A673 (cell line): ENCODE measurements around the gene MEGF8. TPM values are rescaled to one million over a fixed set of nuclear protein-coding genes. Genes with fewer than 3 reads are reported as not detected.

Source experiments
- BruUV-seq: library from RNA; stranded (reverse); fragments of 400-500 nt; replicated peaks from 2 replicates; lab custom pipeline; 2021; lab: Mats Ljungman, UMichigan
- CTCF ChIA-PET: fragments of 300-600 bp; sonication (Branson Sonifier 250); formaldehyde crosslinking; loops from one replicate; lab custom pipeline; 2022; ENCODE audit warnings: antibody characterized with exemption; lab: Charles Lee
- POLR2A ChIA-PET: fragments of 300-600 bp; sonication (Branson Sonifier 250); formaldehyde crosslinking; loops from one replicate; lab custom pipeline; 2022; ENCODE audit warnings: antibody characterized with exemption; ENCODE audit not compliant: low non-redundant PET; lab: Charles Lee
- DNase-seq: peaks from one replicate; pipeline ENCODE4 v3.0.0-alpha.2; 2015; ENCODE audit warnings: low spot score
- H3K27ac ChIP-seq: fragments of 200-600 bp; sonication (generic); 2 replicates; pipeline ENCODE4 v1.5.1; 2016; ENCODE audit warnings: mixed run types, low read depth, mild to moderate bottlenecking, mixed read lengths, antibody characterized with exemption, low read length; ENCODE audit not compliant: poor library complexity, severe bottlenecking
- H3K27me3 ChIP-seq: fragments of 200-600 bp; sonication (generic); replicated peaks from 2 replicates; pipeline ENCODE4 v1.6.1; 2017; ENCODE audit warnings: mixed run types, low read depth, mild to moderate bottlenecking, mixed read lengths, antibody characterized with exemption, low read length; ENCODE audit not compliant: insufficient read depth, poor library complexity
- H3K36me3 ChIP-seq: fragments of 200-600 bp; sonication (generic); 2 replicates; pipeline ENCODE4 v1.6.1; 2016; ENCODE audit warnings: mixed run types, mild to moderate bottlenecking, mixed read lengths, antibody characterized with exemption, low read length; ENCODE audit not compliant: insufficient read depth, poor library complexity, severe bottlenecking
- H3K4me1 ChIP-seq: fragments of 200-600 bp; sonication (generic); 2 replicates; pipeline ENCODE4 v1.6.1; 2017; ENCODE audit warnings: mixed run types, mild to moderate bottlenecking, mixed read lengths, antibody characterized with exemption, low read length; ENCODE audit not compliant: insufficient read depth, poor library complexity, severe bottlenecking
- H3K4me3 ChIP-seq: fragments of 200-600 bp; sonication (generic); 2 replicates; pipeline ENCODE4 v1.5.1; 2016; ENCODE audit warnings: low read depth, mixed run types, mild to moderate bottlenecking, mixed read lengths, low read length; ENCODE audit not compliant: poor library complexity, severe bottlenecking
- H3K9me3 ChIP-seq: fragments of 200-600 bp; sonication (generic); 2 replicates; pipeline ENCODE4 v1.6.1; 2016; ENCODE audit warnings: mixed run types, low read depth, mild to moderate bottlenecking, mixed read lengths, antibody characterized with exemption, low read length; ENCODE audit not compliant: poor library complexity, severe bottlenecking
- CTCF ChIP-seq: fragments of 300-800, 200-600 bp; sonication (generic); conservative IDR thresholded peaks from 2 replicates; pipeline ENCODE4 v1.5.1; 2017; ENCODE audit warnings: low read depth, mild to moderate bottlenecking, antibody characterized with exemption, low read length, moderate library complexity, mixed read lengths
- EZH2 ChIP-seq: fragments of 200-600 bp; sonication (generic); IDR thresholded peaks from 2 replicates; pipeline ENCODE4 v1.6.1; 2017; ENCODE audit warnings: borderline replicate concordance, low read depth, mild to moderate bottlenecking, mixed read lengths, antibody characterized with exemption, low read length; ENCODE audit not compliant: poor library complexity, severe bottlenecking
- intact Hi-C: fragments of 100-400 bp; cut with micrococcal nuclease; formaldehyde crosslinking; loops from one replicate; pipeline ENCODE4 v1.10.0; 2022; ENCODE audit not compliant: unreplicated experiment
- total RNA-seq: library from RNA; stranded (reverse); gene quantifications from 2 replicates; pipeline ENCODE4 v1.2.3, GENCODE V29; 2021

The MEGF8 gene
- total RNA-seq, 1 experiment from 2014 or later: 28.5 TPM

DNA sequence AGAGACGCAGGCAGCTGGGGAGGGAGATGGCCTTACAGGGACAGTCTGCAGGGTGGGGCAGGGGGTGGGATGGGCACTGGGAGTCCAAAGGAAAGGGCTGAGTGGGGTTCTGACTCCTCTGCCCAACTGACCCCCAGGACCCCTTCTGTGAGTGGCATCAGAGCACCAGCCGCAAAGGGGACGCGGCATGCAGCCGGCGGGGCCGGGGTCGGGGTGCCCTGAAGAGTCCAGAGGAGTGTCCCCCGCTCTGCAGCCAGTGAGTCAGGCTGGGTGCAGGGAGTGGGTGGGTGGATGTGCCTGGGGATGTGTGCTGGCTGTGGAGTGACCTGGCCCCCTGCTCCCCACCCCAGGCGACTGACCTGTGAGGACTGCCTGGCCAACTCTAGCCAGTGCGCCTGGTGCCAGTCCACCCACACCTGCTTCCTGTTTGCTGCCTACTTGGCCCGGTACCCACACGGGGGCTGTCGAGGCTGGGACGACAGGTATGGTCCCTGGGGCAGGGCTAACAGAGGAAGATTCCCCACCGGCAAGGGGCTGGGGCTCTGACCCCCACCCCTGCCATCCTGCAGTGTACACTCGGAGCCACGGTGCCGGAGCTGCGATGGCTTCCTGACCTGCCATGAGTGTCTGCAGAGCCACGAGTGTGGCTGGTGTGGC lies 25.8 kb downstream of the MEGF8 start:
- CTCF ChIA-PET: no interaction called here
- H3K36me3 ChIP-seq: no peaks in the 10 kb centered on the region
- DNase-seq: no peak
- no peak overlapping the region for H3K27ac ChIP-seq
- POLR2A ChIA-PET: no interaction called here
- H3K4me3 ChIP-seq: no peak overlapping the region
- no TSS peak for BruUV-seq
- TF ChIP-seq CTCF (no peak), EZH2 (no peak)
- no peaks in the 10 kb centered on the region for H3K4me1 ChIP-seq
- H3K9me3 ChIP-seq: no peaks in the 10 kb centered on the region
- no peaks in the 10 kb centered on the region for H3K27me3 ChIP-seq
- intact Hi-C loops: no loop called here

DNA sequence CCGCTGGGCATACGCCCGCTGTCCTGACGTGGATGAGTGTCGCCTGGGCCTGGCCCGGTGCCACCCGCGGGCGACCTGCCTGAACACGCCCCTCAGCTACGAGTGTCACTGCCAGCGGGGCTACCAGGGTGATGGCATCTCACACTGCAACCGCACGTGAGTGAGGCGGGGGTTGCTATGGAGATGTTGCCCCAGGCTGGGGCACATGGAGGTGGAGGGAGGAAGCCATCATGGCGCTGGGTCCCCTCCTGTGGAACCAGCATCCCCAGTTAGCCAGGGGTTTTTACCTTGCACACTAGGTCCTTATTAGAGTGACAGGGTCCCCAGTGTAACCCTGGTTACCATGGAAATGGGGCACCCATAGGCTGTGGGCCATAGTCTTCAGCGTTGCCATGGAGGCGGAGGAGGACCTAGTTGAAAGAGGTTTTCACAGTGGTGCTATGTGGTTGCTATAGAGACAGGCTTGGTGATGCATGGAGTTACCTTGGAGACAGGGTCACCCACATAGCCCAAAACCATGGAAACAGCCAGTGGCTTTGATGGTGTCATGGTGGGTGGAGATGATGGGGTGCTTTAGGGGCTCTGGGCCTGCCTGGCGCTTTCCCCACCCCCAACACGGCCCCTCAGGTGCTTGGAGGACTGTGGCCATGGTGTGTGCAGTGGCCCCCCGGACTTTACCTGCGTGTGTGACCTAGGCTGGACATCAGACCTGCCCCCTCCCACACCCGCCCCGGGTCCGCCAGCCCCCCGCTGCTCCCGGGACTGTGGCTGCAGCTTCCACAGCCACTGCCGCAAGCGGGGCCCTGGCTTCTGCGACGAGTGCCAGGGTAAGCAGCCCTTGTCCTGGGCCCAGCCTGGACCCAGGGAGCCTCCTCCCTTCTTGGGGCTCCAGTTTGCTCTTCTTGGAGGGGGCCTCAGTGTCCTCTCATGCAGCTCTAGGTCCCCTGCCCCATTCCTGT lies 27.1 kb downstream of the MEGF8 start:
- Histone ChIP-seq H3K4me1 (no peaks in the 10 kb centered on the region), H3K9me3 (no peaks in the 10 kb centered on the region), H3K4me3 (no peak overlapping the region), H3K36me3 (peaks cover 5% of the 10 kb centered on the region), H3K27me3 (no peaks in the 10 kb centered on the region), H3K27ac (no peak overlapping the region)
- ChIA-PET POLR2A (no interaction called here), CTCF (no interaction called here)
- no peak for TF ChIP-seq EZH2
- no peak for TF ChIP-seq CTCF
- BruUV-seq: no TSS peak
- intact Hi-C loops: no loop called here
- DNase-seq: peak; percentile 29

DNA sequence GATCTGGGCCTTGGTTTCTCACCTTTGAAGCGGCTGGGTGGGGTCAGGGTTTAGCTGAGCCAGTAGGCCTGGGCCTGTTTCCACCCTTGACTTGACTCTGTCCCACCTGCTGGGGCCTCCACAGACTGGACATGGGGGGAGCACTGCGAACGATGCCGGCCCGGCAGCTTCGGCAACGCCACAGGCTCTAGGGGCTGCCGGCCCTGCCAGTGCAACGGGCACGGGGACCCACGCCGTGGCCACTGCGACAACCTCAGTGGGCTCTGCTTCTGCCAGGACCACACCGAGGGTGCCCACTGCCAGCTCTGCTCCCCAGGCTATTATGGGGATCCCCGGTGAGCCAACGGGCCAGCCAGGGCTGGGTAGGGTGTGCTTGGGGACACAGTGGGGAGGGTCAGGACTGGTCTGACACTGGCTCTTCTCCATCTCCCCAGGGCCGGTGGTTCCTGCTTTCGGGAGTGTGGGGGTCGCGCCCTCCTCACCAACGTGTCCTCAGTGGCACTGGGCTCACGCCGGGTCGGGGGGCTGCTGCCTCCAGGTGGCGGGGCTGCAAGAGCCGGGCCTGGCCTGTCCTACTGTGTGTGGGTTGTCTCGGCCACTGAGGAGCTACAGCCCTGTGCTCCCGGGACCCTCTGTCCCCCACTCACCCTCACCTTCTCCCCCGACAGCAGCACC lies 28.0 kb downstream of the MEGF8 start:
- intact Hi-C loops: no loop called here
- ChIA-PET CTCF (no interaction called here), POLR2A (no interaction called here)
- no TSS peak for BruUV-seq
- TF ChIP-seq CTCF (no peak), EZH2 (no peak)
- DNase-seq: no peak
- Histone ChIP-seq H3K9me3 (no peaks in the 10 kb centered on the region), H3K27me3 (no peaks in the 10 kb centered on the region), H3K4me3 (no peak overlapping the region), H3K36me3 (peaks cover 5% of the 10 kb centered on the region), H3K27ac (no peak overlapping the region), H3K4me1 (no peaks in the 10 kb centered on the region)
